Effector CD4-positive, alpha-beta T cell (primary cell): ENCODE measurements around the gene KDM2B.
"Not testable (repeated sequence)": the region's sequence is repeated elsewhere in the genome, so short reads cannot be mapped to it uniquely, and the experiment has no call there.

Experiments used
- DNase-seq: peaks from one replicate; pipeline ENCODE4 v3.0.0-alpha.2; 2020

The KDM2B gene

DNA sequence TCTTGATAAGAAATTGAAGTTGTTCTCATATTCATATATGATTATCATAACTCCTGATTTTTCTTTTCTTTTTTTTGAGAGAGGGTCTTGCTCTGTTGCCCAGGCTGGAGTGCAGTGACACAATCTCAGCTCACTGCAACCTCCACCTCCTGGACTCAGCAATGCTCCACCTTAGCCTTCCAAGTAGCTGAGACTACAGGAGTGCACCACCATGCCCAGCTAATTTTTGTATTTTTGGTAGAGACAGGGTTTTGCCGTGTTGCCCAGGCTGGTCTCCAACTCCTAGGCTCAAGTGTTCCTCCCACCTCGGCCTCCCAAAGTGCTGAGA is 2.5 kb upstream of the KDM2B start:
- not testable (repeated sequence) for DNase-seq

DNA sequence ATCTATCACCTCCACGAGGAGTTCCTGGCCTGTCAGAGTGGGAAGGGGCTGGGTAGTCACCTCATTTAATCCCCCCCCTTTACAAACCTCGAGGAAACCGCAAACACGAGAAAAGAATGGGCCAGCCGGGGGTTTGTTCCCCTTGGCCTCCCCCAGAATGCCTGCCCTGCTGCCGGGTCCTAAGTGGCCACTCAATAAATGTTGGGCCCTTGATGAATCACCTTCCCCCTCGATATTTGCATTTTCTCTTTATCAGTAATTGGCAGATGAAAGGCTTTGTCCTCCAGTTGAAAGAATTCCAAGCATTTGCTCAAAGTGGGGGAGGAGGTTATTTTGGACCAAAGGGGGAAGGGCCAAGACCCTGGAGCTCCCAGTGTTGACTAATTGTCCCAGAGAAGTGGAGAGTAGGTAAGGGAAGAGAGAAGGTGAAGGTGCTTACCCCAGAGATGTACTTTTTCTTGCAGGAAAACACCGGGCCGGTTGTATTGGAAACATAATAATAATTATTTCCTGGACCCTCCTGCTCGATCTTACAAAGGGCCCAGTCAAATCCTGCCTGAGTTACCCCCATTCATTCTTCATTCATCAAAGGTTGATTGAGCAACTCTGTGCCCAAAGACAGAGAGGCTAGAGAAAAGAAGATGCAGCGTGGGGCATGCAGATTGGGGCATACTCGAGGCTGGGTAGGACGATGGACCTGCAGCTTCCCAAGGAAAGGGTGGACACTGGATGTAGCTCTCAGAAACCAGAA is 1.9 kb upstream of the KDM2B start:
- no peak for DNase-seq

DNA sequence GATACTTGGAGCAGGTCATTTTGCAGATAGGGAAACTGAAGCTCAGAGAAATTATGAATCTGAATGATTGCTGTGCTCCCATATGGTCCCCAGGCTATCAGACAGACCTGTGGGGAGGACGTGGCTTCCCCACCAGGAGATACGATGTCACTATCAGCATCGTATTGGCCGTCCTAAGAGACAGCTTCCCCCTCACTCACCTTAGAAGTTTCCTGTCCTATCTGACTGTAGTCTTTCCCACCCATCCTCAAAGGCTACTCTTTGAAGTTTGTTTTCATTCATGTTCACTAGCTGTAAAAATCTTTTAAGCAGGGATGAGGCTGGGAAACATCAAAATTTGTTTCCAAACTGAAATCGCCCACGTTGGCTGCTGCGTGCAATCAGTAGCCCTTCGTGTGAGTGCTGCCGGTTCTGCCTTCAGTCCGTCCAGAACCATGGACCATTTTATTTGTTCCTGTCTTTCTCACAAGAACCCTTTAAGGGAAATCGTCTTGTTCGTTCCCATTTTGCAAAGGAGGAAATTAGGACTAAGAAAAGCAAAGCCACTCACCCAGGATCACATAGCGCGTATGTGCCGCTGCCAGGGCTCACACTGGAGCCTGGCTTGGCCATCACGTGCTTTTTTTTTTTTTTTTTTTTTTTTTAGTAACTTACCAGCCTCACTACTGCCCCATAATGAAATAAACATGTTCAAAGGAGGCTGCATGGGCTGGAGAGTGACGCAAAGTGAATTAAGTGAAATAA is 1.0 kb upstream of the KDM2B start:
- no peak for DNase-seq

DNA sequence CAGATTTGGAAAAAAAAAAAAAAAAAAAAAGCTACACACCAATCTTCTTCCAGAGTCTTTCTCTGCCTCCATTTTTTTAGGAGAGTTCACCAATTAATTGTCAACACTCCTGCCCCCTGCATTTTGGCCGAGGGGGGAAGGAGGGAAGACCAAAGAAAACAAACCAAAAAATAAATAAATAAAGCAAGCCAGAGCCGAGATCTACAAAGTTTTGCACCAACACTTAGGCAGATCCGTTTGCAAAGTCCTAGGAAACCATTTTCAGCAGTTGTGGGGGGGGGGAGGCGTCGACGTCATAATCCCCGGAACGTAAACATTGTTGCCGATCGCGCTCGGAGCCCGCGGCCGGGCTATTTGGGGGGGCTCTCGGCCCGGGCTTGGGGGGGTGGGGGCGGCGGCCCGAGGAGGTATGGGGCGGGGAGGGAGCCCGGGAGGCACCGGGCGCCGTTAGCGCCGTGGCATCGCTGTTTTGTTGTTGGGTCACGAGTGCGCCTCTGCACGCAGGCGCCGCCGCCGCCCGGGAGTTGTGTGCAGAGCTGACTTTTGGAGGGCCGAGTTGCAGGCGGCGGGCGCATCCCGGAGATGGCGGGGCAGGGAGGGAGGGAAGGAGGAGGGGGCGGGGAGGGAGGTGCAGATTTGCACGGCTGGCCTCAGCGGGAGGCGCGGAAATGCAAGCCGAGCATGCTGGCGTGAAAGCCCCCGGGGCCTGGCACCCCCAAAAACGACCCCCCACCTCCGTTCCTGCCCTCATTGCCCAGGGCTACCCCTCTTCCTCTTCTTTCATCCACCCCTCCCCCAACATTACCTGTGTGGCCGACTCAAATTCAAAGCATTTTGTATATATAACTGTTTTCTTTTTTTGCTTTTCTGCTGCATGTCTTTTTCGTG is 598 bp downstream of the KDM2B start:
- DNase-seq: peak; percentile 71

DNA sequence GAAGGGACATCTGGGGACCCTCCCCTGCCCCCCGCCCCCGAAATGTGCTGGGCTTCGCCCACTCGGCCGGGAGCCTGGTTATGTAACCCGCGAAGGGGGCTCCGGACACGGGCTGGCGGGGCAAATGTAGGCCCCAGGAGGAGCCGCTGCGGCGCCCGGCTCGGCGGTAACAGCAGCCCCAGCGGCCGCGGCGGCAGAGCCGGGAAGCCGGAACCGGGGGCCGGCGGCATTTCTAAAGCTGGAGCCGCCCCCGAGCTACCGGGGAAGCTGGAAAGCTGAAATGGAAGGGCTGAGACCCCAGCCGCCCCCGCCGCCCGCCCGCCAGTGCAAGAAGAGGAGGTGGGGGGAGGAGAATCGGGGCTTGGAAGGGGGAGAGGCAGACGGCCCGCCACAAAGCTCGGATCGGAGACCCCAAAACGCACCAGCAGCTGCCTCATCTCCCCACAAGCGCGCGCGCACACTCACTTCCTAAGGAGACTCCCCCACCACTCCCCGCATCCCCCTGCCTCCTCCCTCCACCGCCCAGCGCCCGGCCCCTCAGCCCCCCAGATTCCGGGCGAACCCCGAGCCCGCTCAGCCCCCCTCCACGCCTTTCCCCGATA is 1.5 kb downstream of the KDM2B start:
- DNase-seq: peak; percentile 18

DNA sequence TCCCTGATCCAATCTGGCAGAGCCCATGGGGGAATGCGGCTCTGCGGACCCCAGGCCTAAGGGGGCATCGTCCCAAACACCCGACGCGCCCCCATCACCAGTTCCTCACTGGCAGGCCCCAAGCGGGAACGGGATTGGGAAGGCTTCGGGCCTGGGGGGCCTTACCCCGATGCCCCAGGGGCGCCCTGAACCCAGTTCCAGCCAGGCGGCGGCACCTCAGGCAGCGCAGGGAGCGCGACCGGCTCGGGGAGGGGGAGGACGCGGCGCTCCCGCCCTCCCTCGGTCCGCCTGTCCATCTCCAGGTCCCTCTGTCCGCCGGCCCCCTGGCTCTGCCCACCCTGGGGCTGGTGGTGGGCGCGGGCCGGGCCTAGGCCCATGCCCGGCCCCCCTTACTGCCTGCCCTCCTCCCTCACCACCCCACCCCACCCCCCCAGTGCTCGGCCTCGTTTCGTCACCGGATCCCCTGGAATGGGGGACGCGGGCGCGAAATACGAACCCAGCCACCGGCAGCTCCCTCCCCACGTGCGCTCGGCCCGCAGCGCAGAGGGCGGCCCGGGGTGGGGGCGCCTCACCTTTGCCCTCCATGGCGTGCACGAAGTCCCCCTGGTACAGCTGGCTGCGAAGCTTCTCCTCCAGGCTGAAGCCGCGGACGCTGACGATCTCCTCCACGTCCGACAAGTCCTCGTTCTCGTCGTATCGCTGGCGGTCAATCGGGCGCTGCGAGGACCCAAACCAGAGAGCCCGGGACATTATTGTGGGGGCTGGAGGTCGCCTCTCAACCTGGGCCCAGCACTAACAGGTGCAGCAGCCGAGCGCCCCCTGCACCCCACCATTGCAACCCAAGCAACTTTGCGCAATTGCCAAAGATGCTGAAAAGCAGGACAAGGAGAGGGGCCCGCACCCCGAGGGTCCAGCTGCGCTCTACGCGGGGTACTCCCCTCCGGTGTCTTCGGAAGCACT is 2.3 kb downstream of the KDM2B start:
- no peak for DNase-seq

DNA sequence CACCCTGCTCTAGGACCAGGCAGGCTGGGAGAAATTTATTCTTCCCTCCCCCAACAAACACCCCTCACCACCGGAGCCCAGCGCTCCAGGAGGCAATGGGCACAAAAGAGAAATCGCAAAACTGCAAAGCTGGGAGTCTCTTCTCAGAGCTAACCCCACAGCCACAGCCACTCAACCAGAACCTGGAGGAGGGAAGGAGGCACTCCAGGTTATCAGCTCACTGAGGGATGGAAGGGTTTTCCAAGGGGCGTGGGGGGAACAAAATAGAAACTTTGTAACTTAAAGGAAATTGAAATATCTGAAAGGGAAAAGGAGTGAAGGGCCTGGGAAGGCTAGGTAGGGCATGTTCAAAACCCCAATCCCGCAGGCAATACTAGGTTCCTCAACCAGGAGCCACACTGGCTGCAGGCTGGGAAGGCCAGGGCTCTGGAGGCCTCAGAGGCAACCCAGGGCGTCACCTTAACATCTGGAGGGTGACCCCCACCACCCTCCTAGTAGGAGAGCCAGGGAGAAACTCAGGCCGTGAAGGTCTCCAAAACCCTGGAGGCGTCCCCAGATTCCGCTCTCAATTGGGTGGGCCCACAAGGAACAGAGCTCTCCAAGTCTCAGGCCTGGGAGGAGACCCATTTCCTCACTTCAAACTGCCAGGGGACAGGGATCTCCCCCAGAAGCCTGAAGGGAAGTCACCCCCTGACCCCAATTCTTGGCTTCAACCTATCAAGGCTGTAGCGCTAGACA is 3.2 kb downstream of the KDM2B start:
- no peak for DNase-seq

DNA sequence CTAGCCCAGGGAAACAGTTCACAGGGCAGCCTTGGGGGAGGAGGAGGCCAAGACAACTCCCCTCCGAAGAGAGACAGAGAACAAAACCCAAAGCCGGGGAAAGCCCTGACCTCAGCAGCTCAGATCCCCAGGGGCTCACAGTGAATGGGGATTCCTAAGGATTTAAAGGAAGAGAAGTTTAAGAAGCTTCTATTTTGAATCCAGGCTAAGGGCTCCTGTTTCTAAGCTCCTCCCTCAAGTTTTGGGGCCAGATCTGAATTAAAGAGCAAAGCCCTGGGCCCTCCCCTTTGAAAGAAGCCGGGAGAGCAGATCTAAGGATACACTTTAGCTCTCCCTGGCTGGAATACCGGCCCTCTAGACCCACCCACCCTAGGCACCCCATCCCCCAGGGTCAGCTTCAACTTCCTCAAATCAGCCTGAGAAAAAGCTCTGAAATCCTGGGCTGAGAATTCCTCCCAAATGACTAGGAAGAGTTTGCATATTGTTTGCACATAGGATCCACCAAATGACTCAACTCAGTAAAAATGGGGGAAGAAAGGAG is 3.9 kb downstream of the KDM2B start:
- no peak for DNase-seq

DNA sequence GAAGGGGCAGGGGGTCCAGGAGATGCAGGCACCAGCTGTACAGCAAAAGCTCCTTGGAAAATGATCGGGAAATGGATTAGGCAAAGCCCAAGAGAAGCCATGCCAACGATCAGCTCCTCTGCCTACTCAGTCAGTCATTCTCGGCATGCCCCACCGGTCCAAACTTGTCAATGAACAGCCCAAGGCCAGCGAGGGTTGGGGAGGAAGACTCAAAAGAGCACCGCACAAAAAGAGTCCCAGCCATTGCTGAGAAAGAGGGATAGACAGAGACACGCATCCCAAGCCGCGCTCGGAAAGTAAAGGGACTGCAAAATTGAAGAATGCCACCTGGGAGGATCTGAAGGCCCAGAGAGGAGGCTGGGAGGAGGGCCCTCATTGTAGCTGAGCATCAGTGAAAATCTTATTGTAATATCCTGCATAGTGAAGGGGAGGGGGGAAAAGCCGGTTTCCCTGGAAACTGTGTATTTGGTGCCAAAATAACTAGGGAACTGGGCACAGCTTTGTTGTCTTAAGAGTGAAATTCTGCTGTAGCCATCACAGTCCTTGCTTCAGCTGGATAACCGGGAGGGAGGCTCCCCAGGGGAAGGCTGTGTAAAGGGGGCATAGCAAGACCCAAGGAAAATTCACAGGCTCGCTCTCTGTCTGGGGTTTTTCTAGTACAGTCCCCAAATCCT is 4.7 kb downstream of the KDM2B start:
- DNase-seq: no peak

DNA sequence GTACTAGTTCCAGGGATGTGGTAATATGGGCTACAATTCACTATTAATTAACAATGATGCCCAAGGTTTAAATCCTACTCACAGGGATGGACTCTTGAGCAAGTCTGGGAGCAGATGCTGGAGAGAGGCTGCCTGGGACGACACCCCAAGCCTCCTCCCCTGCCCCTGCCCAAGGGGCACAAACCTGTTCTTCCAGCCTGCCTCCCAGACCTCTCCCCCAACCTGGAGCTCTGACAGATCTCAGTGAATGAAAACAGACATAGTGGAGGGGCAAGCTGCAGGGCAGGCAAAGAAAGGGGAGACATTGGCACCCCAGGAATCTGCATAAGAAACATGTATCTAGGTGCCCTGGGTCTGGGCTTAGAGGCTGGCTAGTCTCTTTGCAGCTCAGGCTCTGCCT is 5.8 kb downstream of the KDM2B start:
- no peak for DNase-seq

DNA sequence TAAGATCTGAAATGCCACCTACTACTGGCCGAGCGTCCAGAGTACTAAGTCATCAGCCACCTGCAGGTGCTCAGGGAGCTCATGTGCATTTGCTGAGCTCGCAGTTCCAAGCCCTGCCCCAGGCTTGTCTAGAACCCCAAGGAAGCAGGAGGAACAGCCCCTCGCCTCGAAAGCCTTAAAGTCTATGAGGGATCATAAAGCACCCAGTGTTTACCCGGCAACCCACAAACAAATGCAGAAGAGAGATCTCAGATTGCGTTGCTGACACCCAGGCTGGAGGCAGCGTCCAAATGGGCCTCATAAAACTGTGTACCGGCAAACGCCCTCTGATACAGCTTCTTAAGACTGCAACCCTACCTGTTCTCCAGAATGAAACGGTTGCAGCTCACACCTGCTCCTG is 6.8 kb downstream of the KDM2B start:
- no peak for DNase-seq

DNA sequence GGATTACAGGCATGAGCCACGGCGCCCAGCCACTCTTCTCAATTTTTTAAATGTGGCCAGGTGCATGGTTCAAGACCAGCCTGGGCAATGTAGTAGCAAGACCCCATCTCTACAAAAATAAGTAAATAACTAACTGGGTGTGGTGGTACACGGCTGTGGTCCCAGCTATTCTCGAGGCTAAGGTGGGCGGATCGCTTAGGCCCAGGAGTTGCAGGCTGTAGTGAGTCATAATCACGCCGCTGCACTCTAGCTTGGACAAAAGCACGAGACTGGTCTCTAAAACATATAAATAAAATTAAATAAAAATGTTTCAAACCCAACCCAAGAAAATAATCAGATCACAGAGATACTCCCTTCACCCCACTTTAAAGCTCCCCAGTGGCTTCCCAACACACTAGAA is 8.9 kb downstream of the KDM2B start:
- no peak for DNase-seq

DNA sequence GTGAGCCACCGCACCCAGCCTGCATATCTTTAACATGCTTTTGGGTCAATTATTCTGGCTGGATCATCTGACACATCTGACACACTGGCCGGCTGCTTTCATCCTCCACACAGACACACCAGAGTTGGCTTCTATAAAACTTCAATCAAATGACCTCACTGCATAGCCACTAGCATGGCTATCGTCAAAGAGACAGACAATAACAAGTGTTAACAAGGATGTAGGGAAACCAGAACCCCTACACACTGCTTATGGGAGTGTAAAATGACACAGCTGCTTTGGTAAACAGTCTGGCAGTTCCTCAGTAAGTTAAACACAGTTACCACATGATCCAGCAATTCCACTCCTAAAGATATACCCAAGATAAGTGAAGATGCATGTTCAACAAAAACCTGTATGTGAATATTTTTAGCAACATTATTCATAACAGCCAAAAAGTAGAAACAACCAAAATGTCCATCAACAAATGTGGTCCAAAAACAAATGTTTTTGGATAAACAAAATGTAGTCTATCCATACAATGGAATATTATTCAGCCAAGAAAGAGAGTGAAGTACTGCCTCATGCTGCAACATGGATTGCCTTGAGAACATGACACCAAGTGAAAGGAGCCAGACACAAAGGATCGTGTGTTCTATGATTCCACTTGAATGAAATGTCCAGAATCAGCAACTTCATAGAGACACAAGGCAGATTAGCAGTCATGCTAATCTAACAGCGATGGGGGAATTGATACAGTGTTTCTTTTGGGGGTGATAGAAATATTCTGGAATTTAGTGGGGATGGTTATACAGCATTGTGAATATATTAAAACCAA is 10.1 kb downstream of the KDM2B start:
- no peak for DNase-seq

DNA sequence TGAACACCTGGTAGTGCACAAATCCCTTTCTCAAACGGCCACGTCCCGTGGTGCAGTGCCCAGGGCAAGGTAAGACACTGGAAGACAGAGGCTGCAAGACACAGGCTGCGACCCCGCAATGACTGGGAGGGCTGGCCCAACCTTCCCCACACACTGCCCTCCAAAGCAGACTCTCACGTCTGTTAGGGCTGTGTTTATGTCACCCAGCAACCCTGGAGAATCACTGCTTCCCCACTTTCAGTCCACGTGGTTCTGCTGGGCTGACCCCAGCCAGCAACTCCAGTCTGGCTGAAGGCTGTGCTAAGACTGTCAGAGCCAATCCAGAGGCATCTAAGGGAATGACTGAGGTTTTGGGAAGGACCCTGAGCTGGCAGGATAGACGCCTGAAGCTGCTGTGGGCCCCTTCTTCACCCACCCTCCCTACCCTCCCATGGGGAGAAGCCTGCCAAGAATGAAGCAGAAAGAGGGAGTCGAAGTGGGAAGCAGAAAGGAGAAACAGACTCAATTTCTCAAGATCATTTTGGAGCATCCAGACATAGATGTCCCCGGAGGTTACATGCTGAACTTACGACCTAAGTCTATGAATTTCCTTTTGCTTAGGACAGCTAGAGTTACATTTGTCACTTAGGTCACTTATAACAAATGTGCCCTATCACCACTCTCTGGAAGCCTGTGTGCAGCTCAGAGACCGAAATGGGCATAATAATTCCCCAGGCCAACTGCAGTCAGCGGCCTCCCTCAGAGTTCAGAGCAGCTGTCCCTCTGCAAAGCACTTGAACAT is 11.7 kb downstream of the KDM2B start:
- DNase-seq: no peak

DNA sequence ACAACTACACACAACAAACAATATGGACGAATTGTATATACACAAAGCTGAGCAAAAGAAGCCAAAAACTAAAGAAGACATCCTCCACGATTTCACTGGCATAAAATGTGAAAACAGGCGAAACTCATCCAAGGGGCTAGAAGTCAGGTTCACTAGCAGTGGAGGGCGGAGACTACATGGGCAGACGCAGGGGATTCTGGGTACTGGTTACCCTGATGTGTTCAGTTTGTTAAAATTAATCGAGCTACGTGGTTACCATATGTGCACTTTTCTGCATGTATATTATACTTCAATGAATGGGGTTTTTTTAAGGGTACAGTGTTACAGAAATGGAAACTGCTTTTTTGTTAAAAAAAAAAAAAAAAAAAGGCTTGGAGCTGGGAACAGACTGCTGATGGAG is 12.3 kb downstream of the KDM2B start:
- no peak for DNase-seq

DNA sequence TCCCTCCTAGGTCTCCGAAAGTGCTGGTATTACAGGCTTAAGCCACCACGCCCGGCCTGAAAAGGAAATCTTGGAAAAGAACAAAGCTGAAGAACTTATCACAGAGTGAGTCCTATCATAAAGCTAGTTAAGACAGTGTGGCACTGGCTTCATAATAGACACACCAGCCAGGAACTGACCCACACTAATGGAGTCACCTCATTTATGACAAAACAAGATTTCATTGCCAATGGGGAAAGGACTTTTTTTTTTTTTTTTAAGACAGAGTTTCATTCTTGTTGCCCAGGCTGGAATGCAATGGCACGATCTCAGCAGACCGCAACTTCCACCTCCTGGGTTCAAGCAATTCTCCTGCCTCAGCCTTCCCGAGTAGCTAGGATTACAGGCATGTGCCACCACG is 15.7 kb downstream of the KDM2B start:
- no peak for DNase-seq

DNA sequence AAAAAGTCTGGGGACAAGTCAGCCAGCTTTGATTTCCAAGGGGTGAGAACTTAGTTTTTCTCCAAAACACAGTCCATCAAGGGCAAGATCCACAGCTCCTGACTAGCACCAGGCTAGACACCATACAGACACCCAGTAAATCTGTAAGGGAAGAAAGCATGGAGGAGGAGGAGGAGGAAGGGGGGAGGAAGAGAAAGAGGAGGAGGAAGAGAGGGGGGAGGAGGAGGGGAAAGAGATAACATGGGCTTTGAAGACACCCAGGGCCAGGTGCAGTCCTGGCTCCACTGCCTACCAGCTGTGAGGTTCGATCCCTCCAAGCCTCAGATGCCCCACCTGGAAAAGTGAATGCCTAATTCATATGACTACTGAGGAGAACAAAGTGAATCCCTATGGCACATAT is 18.3 kb downstream of the KDM2B start:
- no peak for DNase-seq

DNA sequence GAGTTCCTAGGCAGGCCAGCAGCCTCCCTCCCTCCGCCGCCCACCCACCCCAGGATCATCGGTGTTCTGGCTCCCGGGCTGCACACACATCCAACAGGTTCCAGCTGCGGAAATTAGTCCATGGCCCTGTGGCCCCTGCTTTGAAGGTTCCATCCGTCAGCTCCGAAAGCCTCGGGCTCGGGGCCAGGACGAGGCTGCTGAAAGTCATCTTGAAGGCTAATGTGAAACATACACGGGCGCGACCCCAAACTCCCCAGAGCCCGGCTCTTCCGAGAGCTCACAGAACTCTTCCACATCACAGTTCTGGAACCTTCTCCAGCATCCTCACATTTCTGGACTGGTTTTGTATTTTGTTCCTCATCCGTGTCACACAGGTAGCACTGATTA is 19.8 kb downstream of the KDM2B start:
- no peak for DNase-seq
